Adrenal gland (tissue), 5 donors: Measurements from ENCODE around the gene EIF2S3.

Experiments used
- POLR2A ChIP-seq, 2 donors: fragments of 450-650 bp; IDR thresholded peaks; one replicate each; pipeline ENCODE4 v1.6.1; 2017; ENCODE audit warnings: antibody characterized with exemption in 2 of 2, mild to moderate bottlenecking in 2 of 2, moderate library complexity in 1 of 2
- TF ChIP-seq, protein P1 (sequence below), 6 experiments: fragments of 450-650 bp in 4 of 6; fragments of 200-600 bp in 2 of 6; sonication (generic) in 1 of 6; IDR thresholded peaks; 1 replicate in 5 of 6; 2 replicates in 1 of 6; pipeline versions ENCODE4 v1.5.1 to v1.8.0; 2016 to 2021; ENCODE audit warnings: antibody characterized with exemption in 6 of 6, mild to moderate bottlenecking in 2 of 6, moderate library complexity in 1 of 6
- donor health status: DM: no; HTN: no; CAD: no.

DNA sequence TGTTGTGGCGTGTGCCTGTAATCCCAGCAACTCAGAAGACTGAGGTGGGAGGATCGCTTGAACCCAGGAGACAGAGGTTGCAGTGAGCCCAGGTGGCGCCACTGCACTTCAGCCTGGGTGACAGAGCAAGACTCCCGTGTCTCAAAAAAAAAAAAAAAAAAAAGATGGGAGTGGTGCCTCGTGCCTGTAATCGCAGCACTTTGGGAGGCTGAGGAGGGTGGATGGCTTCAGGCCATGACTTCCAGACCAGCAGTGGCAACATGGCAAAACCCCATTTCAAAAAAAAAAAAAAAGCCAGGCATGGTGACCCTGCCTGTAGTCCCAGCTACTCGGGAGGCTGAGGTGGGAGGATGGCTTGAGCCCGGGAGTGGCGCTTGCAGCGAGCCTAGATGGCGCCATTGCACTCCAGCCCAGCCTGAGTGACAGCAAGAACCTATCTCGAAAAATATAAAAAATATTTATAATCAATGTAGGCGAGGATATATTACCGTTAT, 27.0 kb downstream of the EIF2S3 start:
- TF ChIP-seq, protein P1, sequence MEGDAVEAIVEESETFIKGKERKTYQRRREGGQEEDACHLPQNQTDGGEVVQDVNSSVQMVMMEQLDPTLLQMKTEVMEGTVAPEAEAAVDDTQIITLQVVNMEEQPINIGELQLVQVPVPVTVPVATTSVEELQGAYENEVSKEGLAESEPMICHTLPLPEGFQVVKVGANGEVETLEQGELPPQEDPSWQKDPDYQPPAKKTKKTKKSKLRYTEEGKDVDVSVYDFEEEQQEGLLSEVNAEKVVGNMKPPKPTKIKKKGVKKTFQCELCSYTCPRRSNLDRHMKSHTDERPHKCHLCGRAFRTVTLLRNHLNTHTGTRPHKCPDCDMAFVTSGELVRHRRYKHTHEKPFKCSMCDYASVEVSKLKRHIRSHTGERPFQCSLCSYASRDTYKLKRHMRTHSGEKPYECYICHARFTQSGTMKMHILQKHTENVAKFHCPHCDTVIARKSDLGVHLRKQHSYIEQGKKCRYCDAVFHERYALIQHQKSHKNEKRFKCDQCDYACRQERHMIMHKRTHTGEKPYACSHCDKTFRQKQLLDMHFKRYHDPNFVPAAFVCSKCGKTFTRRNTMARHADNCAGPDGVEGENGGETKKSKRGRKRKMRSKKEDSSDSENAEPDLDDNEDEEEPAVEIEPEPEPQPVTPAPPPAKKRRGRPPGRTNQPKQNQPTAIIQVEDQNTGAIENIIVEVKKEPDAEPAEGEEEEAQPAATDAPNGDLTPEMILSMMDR (IDR thresholded peaks at IDR 0.05) = peak in 5 of 6 experiments; percentile 11 to 40 (median 24)
- TF ChIP-seq POLR2A (IDR thresholded peaks at IDR 0.05) = no peak
